ENCODE measurements around the gene KBTBD6. TPM values are rescaled to one million over a fixed set of nuclear protein-coding genes. Genes with fewer than 3 reads are reported as not detected.
A peak's percentile ranks its signal among the peaks of the same experiment; 100 is the strongest.
"Not testable (repeated sequence)": the region's sequence is repeated elsewhere in the genome, so short reads cannot be mapped to it uniquely, and the experiment has no call there.

The KBTBD6 gene
- total RNA-seq, 3 donors from 2014 or later (not counting 1 experiment from before 2014, with no cell fraction given), result 1.7 to 3.2 (median 3.1) TPM

GRCh38 chr13:41131189-41131588, 1.4 kb downstream of the KBTBD6 start:
- intact Hi-C loops (cut with micrococcal nuclease); H3K27ac Mint-ChIP-seq; H3K36me3 Mint-ChIP-seq; DNase-seq; H3K4me3 ChIP-seq (ENCODE audit: low read length); H3K9me3 ChIP-seq (ENCODE audit: control insufficient read depth, insufficient read depth, low read length); H3K27me3 ChIP-seq (ENCODE audit: control insufficient read depth, insufficient read depth, low read length); H3K36me3 ChIP-seq (ENCODE audit: control insufficient read depth, insufficient read depth, low read length); H3K27me3 Mint-ChIP-seq (ENCODE audit: low read depth in 2 of 2); ATAC-seq; H3K9me3 Mint-ChIP-seq; H3K27ac ChIP-seq (ENCODE audit: low read length): not testable (repeated sequence)
- H3K4me1 ChIP-seq (ENCODE audit: control insufficient read depth, insufficient read depth, low read length), result peaks cover 14% of the 10 kb centered on the region
- WGBS (ENCODE audit: insufficient coverage), result 95% methylated on average over 4 of the region's 4 CpGs
- Mint-ChIP-seq H3K4me1 (peaks cover 40 to 41% of the 10 kb centered on the region in 2 donors), H3K4me3 (peak overlapping the region; percentile 74)

DNA sequence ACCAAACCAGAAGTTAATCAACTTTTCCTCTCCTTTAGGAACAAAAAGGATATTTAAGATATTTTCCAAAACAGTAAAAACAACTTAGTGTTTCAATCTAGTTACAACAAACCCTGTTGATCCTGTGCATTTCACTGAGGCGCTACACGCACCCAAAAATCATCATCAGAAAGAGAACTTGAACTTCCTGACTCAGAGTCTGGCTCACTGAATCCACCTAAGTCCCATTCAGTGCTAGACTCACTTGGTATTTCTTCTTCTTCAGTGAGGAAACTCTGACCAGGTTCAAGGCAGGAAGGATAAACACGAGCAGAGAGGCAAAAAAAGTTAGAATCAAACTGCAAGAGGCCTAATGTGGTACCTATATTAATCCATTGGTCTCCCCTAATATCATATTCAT, 2.2 kb downstream of the KBTBD6 start:
- no peak for ATAC-seq
- Histone ChIP-seq H3K4me1 (ENCODE audit: control insufficient read depth, insufficient read depth, low read length) (peaks cover 14% of the 10 kb centered on the region), H3K9me3 (ENCODE audit: control insufficient read depth, insufficient read depth, low read length) (no peaks in the 10 kb centered on the region), H3K36me3 (ENCODE audit: control insufficient read depth, insufficient read depth, low read length) (no peaks in the 10 kb centered on the region), H3K27me3 (ENCODE audit: control insufficient read depth, insufficient read depth, low read length) (no peaks in the 10 kb centered on the region), H3K4me3 (ENCODE audit: low read length) (no peak overlapping the region), H3K27ac (ENCODE audit: low read length) (no peak overlapping the region)
- TF ChIP-seq, protein P1, sequence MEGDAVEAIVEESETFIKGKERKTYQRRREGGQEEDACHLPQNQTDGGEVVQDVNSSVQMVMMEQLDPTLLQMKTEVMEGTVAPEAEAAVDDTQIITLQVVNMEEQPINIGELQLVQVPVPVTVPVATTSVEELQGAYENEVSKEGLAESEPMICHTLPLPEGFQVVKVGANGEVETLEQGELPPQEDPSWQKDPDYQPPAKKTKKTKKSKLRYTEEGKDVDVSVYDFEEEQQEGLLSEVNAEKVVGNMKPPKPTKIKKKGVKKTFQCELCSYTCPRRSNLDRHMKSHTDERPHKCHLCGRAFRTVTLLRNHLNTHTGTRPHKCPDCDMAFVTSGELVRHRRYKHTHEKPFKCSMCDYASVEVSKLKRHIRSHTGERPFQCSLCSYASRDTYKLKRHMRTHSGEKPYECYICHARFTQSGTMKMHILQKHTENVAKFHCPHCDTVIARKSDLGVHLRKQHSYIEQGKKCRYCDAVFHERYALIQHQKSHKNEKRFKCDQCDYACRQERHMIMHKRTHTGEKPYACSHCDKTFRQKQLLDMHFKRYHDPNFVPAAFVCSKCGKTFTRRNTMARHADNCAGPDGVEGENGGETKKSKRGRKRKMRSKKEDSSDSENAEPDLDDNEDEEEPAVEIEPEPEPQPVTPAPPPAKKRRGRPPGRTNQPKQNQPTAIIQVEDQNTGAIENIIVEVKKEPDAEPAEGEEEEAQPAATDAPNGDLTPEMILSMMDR (IDR thresholded peaks at IDR 0.05), result no peak
- H3K27ac Mint-ChIP-seq, result no peak overlapping the region
- peak in 1 of 2 donors; percentile 29 for DNase-seq
- intact Hi-C loops (cut with micrococcal nuclease), result no loop called here
- peak overlapping the region; percentile 74 for H3K4me3 Mint-ChIP-seq
- WGBS (ENCODE audit: insufficient coverage), result 71% methylated on average over 3 of the region's 3 CpGs
- H3K9me3 Mint-ChIP-seq, result no peaks in the 10 kb centered on the region
- peaks cover 40 to 41% of the 10 kb centered on the region in 2 donors for H3K4me1 Mint-ChIP-seq
- H3K27me3 Mint-ChIP-seq (ENCODE audit: low read depth in 2 of 2), result no peaks in the 10 kb centered on the region
- no peaks in the 10 kb centered on the region for H3K36me3 Mint-ChIP-seq

GRCh38 chr13:41127701-41128100, 4.9 kb downstream of the KBTBD6 start:
- Histone ChIP-seq H3K27me3 (ENCODE audit: control insufficient read depth, insufficient read depth, low read length) (no peaks in the 10 kb centered on the region), H3K4me3 (ENCODE audit: low read length) (no peak overlapping the region), H3K9me3 (ENCODE audit: control insufficient read depth, insufficient read depth, low read length) (no peaks in the 10 kb centered on the region), H3K27ac (ENCODE audit: low read length) (no peak overlapping the region), H3K36me3 (ENCODE audit: control insufficient read depth, insufficient read depth, low read length) (no peaks in the 10 kb centered on the region), H3K4me1 (ENCODE audit: control insufficient read depth, insufficient read depth, low read length) (peaks cover 14% of the 10 kb centered on the region)
- H3K4me1 Mint-ChIP-seq, result peaks cover 25 to 26% of the 10 kb centered on the region in 2 donors
- no peaks in the 10 kb centered on the region for H3K27me3 Mint-ChIP-seq (ENCODE audit: low read depth in 2 of 2)
- ATAC-seq (no peak), DNase-seq (no peak)
- H3K27ac Mint-ChIP-seq, result no peak overlapping the region
- TF ChIP-seq, protein P1 (IDR thresholded peaks at IDR 0.05), result no peak
- H3K9me3 Mint-ChIP-seq, result no peaks in the 10 kb centered on the region
- WGBS (ENCODE audit: insufficient coverage), result 100% methylated on average over 2 of the region's 3 CpGs
- H3K4me3 Mint-ChIP-seq, result no peak overlapping the region
- intact Hi-C loops (cut with micrococcal nuclease), result no loop called here
- H3K36me3 Mint-ChIP-seq, result no peaks in the 10 kb centered on the region

DNA sequence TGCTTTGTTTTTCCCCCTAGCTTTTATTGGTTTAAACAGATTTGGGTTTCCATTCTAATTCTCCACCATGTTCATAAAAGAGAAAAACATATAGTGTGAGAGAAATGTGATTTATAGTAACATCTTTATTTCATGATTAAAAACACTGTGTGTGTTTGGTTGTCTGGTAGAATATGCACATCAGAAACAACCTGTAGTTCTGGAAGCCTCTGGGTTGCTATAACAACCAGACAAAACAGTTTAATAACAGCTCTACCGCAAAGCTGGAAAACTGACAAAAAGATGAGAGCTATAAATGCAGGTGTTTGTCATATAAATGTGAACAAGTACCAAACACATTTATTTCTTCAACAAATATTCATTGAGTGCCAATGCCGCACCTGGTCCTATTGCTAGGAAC, 9.8 kb downstream of the KBTBD6 start:
- Histone ChIP-seq H3K27me3 (ENCODE audit: control insufficient read depth, insufficient read depth, low read length) (no peaks in the 10 kb centered on the region), H3K27ac (ENCODE audit: low read length) (no peak overlapping the region), H3K9me3 (ENCODE audit: control insufficient read depth, insufficient read depth, low read length) (no peaks in the 10 kb centered on the region), H3K4me1 (ENCODE audit: control insufficient read depth, insufficient read depth, low read length) (no peaks in the 10 kb centered on the region), H3K4me3 (ENCODE audit: low read length) (no peak overlapping the region), H3K36me3 (ENCODE audit: control insufficient read depth, insufficient read depth, low read length) (no peaks in the 10 kb centered on the region)
- ATAC-seq (no peak), DNase-seq (peak in 1 of 2 donors; percentile 57)
- Mint-ChIP-seq H3K27ac (no peak overlapping the region), H3K4me3 (no peak overlapping the region), H3K9me3 (no peaks in the 10 kb centered on the region), H3K27me3 (ENCODE audit: low read depth in 2 of 2) (no peaks in the 10 kb centered on the region), H3K4me1 (no peaks in the 10 kb centered on the region), H3K36me3 (no peaks in the 10 kb centered on the region)
- intact Hi-C loops (cut with micrococcal nuclease), result no loop called here
- 90% methylated on average over 1 of the region's 2 CpGs for WGBS (ENCODE audit: insufficient coverage)
- TF ChIP-seq, protein P1 (IDR thresholded peaks at IDR 0.05), result no peak

Measured in natural killer cell (primary cell).